RWPE1 (cell line): ENCODE measurements around the gene GPX3.

Experiments
- CTCF ChIA-PET: fragments of 350-600 bp; sonication (Branson Sonifier 250); formaldehyde crosslinking; extraction: SDS; loops from one replicate; lab custom pipeline; 2021; lab: Yijun Ruan, JAX
- POLR2A ChIA-PET: fragments of 400-600 bp; formaldehyde crosslinking; extraction: SDS; loops from one replicate; lab custom pipeline; 2020; ENCODE audit warnings: antibody characterized with exemption; ENCODE audit not compliant: low non-redundant PET; lab: Yijun Ruan, JAX
- DNase-seq: peaks from one replicate; pipeline ENCODE4 v3.0.0; 2012; ENCODE audit warnings: low spot score
- H3K27ac ChIP-seq: fragments of 450-650 bp; 2 replicates; pipeline ENCODE4 v1.5.1; 2017
- CTCF ChIP-seq: fragments of 450-650 bp; conservative IDR thresholded peaks from 2 replicates; pipeline ENCODE4 v1.5.1; 2017; ENCODE audit warnings: low read depth, mild to moderate bottlenecking

Gene GPX3

GRCh38 chr5:151029179-151030055 lies 9.0 kb downstream of the GPX3 start:
- TF ChIP-seq CTCF, result no peak
- DNase-seq, result no peak
- H3K27ac ChIP-seq, result no peak overlapping the region
- ChIA-PET CTCF (interaction anchor here (0.8 to 1.8 kb wide), 3 partner anchors 12 to 86 kb away, joined by 4 to 6 read pairs (median 4); no protein-coding TSS in a partner anchor), POLR2A (no interaction called here)

- CTCF ChIA-PET, result interaction anchor here (0.8 to 1.8 kb wide), 3 partner anchors 12 to 86 kb away, joined by 4 to 6 read pairs (median 4); no protein-coding TSS in a partner anchor
- DNase-seq, result no peak
- POLR2A ChIA-PET, result no interaction called here
These were observed 9.6 kb downstream of the GPX3 start for GRCh38 chr5:151030056-151030336.

GRCh38 chr5:151030379-151030778 lies 10.0 kb downstream of the GPX3 start:
- no peak overlapping the region for H3K27ac ChIP-seq
- ChIA-PET POLR2A (no interaction called here), CTCF (interaction anchor here (0.8 to 1.8 kb wide), 3 partner anchors 12 to 85 kb away, joined by 4 to 6 read pairs (median 4); no protein-coding TSS in a partner anchor)
- DNase-seq, result no peak
- no peak for TF ChIP-seq CTCF

More at GRCh38 chr5:151030056-151030336, 9.6 kb downstream of the GPX3 start:
- H3K27ac ChIP-seq, result no peak overlapping the region
- TF ChIP-seq CTCF, result no peak

GRCh38 chr5:151031554-151031953 lies 11.2 kb downstream of the GPX3 start:
- no peak for DNase-seq
- H3K27ac ChIP-seq, result no peak overlapping the region
- ChIA-PET POLR2A (no interaction called here), CTCF (no interaction called here)
- TF ChIP-seq CTCF, result no peak

- CTCF ChIA-PET, result no interaction called here
- TF ChIP-seq CTCF, result no peak
- no peak overlapping the region for H3K27ac ChIP-seq
- no peak for DNase-seq
- POLR2A ChIA-PET, result no interaction called here
These were observed 13.0 kb downstream of the GPX3 start for GRCh38 chr5:151033217-151033934.
